Muscle of leg (tissue), 11 donors: ENCODE results near the gene SPRED2. TPM values are rescaled to one million over a fixed set of nuclear protein-coding genes. Genes with fewer than 3 reads are reported as not detected.

Experiments used
- DNase-seq: peaks from one replicate; pipeline ENCODE4 v3.0.0; 2013
- H3K27ac ChIP-seq: one replicate; pipeline ENCODE4 v1.5.1; 2013; ENCODE audit warnings: mild to moderate bottlenecking, low read length, control low read depth
- H3K27me3 ChIP-seq: one replicate; pipeline ENCODE4 v1.6.1; 2013; ENCODE audit warnings: low read length; ENCODE audit not compliant: control insufficient read depth, insufficient read depth
- H3K36me3 ChIP-seq: one replicate; pipeline ENCODE4 v1.6.1; 2013; ENCODE audit warnings: low read length; ENCODE audit not compliant: control insufficient read depth, insufficient read depth
- H3K4me1 ChIP-seq: one replicate; pipeline ENCODE4 v1.6.1; 2013; ENCODE audit warnings: low read length; ENCODE audit not compliant: control insufficient read depth, insufficient read depth
- H3K4me3 ChIP-seq: one replicate; pipeline ENCODE4 v1.5.1; 2013; ENCODE audit warnings: low read length, control low read depth
- H3K9me3 ChIP-seq: replicated peaks from 2 replicates; pipeline ENCODE4 v1.6.1; 2013; ENCODE audit warnings: low read depth, low read length; ENCODE audit not compliant: control insufficient read depth
- WGBS: methylation state at CpG from one replicate; pipeline ENCODE4 v1.1.5; 2013; ENCODE audit warnings: missing lambda C conversion rate; ENCODE audit not compliant: insufficient coverage; 5-methylcytosine and 5-hydroxymethylcytosine counted together
- polyA plus RNA-seq, 8 donors: library from polyadenylated mRNA; unstranded; fragments of 120-200 nt; gene quantifications; one replicate each; pipeline versions ENCODE4 v1.2.1 to v1.2.3, GENCODE V29; 2013; ENCODE audit warnings: inconsistent platforms in 1 of 8, low replicate concordance in 1 of 8; ENCODE audit not compliant: insufficient read length in 8 of 8, insufficient read depth in 1 of 8
- total RNA-seq: library from RNA; stranded (reverse); fragments of 120-200 nt; gene quantifications from one replicate; pipeline ENCODE4 v1.2.4, GENCODE V29; 2013

SPRED2 gene
- total and polyA plus RNA-seq, 9 donors = 10.7 to 51.3 (median 30.9) TPM

DNA sequence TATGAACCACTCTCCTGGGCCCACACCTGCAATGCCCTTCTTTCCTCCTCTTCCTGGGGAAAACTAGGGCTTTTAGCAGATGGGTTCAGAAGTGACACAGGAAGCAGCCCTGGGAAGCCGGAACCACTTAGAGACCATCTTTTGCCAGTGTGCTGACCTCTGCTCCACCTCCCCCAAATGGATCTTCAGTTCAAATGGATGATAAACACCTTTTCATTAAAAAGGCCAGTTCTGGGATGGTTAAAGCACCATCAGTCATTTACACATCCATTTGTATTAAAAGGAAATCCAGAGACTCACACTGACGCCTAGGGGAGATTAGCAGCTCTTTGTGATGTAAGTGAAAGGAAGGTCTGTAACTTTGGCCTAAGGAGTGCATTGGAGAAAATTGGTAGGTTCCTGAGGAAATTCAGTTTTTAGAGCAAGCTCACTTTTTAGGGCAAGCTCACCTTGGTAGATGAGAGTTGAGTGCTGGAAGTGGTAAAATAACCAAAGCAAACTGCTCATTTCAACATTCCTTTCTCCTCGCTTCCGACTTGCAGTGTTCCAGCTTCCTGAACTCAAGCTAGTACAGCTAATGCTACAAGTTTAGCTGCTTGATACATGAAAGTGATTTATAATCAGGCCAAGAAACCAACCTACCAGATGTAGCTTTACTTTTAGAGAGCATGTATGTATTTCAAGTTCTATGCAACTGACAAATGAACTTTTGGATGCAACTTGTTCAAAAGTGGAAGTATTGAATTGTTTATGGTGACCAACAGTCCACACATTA lies 157.1 kb downstream of the SPRED2 start:
- no CpG with 5 or more reads among the region's 4 CpGs for WGBS
- peak overlapping the region; percentile 38 for H3K27ac ChIP-seq
- DNase-seq = no peak
- peaks cover 3% of the 10 kb centered on the region for H3K36me3 ChIP-seq
- H3K4me3 ChIP-seq = no peak overlapping the region
- no peaks in the 10 kb centered on the region for H3K9me3 ChIP-seq
- H3K4me1 ChIP-seq = peaks cover 31% of the 10 kb centered on the region
- no peaks in the 10 kb centered on the region for H3K27me3 ChIP-seq

DNA sequence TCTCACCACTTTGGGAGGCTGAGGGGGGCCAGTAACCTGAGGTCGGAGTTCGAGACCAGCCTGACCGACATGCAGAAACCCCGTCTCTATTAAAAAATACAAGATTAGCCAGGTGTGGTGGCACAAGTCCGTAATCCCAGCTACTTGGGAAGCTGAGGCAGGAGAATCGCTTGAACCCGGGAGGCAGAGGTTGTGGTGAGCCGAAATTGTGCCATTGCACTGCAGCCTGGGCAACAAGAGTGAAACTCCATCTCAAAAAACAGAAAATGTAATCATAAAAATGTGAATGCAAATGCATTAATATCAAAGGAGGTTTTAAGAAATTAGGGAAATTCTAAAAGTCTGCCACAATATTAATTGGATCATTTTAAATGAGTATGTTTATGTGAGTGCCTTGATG lies 159.1 kb downstream of the SPRED2 start:
- peaks cover 18% of the 10 kb centered on the region for H3K4me1 ChIP-seq
- 96% methylated on average over 3 of the region's 8 CpGs for WGBS
- DNase-seq = no peak
- H3K27me3 ChIP-seq = no peaks in the 10 kb centered on the region
- no peak overlapping the region for H3K27ac ChIP-seq
- no peak overlapping the region for H3K4me3 ChIP-seq
- no peaks in the 10 kb centered on the region for H3K9me3 ChIP-seq
- peaks cover 3% of the 10 kb centered on the region for H3K36me3 ChIP-seq

DNA sequence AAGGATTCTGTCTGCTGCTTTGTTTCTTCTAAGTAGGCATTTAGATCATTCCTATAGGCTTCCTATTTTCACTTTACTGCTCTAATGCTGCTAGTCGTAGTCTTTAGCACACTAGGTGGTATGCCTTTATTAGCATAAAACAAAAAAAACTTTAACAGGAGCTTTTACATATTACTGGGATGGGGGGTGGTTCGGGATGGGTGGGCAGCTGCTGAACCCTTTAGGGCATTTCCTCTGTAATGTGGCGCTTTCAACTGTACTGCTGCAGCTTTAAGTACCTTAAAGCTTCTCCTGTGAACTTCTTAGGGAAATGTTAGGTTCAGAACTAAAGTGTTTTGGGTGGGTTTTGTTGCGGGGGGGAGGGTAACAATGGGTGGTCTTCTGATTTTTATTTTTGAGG lies 163.4 kb downstream of the SPRED2 start:
- H3K36me3 ChIP-seq = peaks cover 19% of the 10 kb centered on the region
- no peaks in the 10 kb centered on the region for H3K9me3 ChIP-seq
- H3K27me3 ChIP-seq = no peaks in the 10 kb centered on the region
- no peak for DNase-seq
- H3K27ac ChIP-seq = no peak overlapping the region
- H3K4me1 ChIP-seq = peaks cover 2% of the 10 kb centered on the region
- 86% methylated on average over 2 of the region's 4 CpGs for WGBS
- H3K4me3 ChIP-seq = no peak overlapping the region

DNA sequence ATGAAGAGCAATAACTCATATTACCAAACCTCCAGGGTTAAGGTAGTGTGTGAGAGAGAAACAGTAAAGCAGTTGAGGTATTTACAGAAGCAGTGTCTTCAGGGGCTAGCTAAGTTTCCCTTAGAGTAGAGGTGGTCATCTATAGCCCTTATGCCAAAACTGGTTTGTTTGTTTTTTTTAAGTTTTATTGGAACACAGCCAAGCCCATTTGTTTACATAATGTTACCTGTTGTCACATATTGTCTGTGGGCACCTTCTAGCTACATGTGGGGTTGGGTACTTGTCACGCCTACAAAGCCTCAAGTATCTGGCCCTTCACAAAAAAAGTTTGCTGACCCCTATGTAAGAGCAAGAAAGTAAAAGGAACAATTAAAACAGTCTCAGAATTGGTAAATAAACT lies 165.4 kb downstream of the SPRED2 start:
- H3K36me3 ChIP-seq = peaks cover 18% of the 10 kb centered on the region
- H3K4me1 ChIP-seq = peaks cover 2% of the 10 kb centered on the region
- H3K27ac ChIP-seq = no peak overlapping the region
- no peak overlapping the region for H3K4me3 ChIP-seq
- WGBS = no CpG with 5 or more reads among the region's 1 CpG
- DNase-seq = no peak
- no peaks in the 10 kb centered on the region for H3K9me3 ChIP-seq
- H3K27me3 ChIP-seq = no peaks in the 10 kb centered on the region

DNA sequence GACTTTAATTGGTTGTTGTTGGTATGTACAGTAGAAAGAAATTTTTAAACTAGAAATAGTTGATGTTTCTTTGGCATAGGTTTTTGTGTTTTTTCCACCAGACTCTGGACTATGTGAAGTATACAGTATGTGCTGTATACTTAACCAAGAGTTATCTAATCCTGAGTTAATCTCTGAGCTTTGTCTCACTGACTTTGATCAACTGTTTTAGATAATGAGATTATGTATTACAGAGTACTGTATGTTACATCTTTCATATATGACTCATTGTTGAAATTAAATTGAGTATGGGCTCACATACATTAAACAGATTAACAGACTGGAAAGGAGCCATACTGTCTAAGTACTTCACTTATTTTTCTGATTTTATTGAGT lies 166.7 kb downstream of the SPRED2 start:
- Histone ChIP-seq H3K9me3 (no peaks in the 10 kb centered on the region), H3K27me3 (no peaks in the 10 kb centered on the region), H3K36me3 (peaks cover 18% of the 10 kb centered on the region), H3K27ac (no peak overlapping the region), H3K4me1 (peaks cover 2% of the 10 kb centered on the region), H3K4me3 (no peak overlapping the region)
- no peak for DNase-seq

DNA sequence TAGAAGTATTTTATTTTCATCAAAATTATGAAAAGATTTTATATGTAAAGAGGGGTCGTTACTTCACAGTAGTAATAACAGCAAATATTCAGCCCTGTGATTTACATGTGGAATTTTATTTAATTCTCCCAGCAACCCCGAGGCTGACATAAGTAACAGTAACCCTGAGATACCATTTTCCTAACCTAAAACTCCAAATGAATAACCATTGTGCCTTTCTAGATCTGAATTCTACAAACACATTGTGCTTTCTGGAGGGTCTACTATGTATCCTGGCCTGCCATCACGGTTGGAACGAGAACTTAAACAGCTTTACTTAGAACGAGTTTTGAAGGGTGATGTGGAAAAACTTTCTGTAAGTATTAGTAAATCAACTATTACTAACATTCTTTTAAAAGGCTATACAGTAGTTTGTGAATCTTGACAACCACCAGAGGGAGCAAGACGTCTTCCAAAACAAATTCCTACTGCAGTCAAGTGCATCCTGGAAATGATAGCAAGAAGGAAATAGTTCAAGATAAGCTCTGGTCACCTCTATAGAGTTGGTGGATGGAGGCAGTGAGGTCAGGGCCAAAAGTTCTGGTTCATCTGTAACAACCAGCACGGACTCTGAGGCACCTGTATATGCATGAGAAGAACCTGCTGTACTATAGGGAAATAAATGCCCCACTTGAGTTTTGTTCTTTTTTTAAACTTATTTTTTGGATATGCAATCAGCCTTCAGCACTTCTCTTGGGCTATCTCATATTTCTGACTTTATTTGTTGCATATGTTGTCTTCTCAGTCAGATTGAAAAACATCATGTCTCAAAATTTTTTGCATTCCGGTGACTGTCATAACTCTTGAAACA lies 167.4 kb downstream of the SPRED2 start:
- Histone ChIP-seq H3K4me1 (peaks cover 2% of the 10 kb centered on the region), H3K9me3 (no peaks in the 10 kb centered on the region), H3K27me3 (no peaks in the 10 kb centered on the region), H3K27ac (no peak overlapping the region), H3K4me3 (no peak overlapping the region), H3K36me3 (peaks cover 18% of the 10 kb centered on the region)
- DNase-seq = peak; percentile 91
- no CpG with 5 or more reads among the region's 8 CpGs for WGBS

DNA sequence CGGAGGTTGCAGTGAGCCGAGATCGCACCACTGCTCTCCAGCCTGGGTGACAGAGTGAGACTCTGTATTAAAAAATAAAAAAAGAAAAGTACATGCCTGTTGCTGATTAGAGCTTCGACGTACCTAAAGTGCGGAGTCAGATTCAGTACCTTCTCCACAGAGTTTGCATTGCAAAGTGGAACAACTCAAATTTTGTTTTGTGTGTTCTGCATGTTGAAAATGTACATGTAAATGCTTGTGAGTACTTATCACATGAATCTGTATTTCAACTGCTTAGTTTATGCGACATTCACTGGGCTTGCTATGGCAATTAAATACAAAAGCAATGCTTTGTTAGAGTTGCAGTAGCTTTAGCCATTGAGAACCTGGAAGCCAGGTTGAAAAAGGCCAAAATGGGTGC lies 168.4 kb downstream of the SPRED2 start:
- Histone ChIP-seq H3K27ac (no peak overlapping the region), H3K9me3 (no peaks in the 10 kb centered on the region), H3K27me3 (no peaks in the 10 kb centered on the region), H3K4me3 (no peak overlapping the region), H3K4me1 (peaks cover 2% of the 10 kb centered on the region), H3K36me3 (peaks cover 24% of the 10 kb centered on the region)
- WGBS = 99% methylated on average over 7 of the region's 7 CpGs
- DNase-seq = no peak

DNA sequence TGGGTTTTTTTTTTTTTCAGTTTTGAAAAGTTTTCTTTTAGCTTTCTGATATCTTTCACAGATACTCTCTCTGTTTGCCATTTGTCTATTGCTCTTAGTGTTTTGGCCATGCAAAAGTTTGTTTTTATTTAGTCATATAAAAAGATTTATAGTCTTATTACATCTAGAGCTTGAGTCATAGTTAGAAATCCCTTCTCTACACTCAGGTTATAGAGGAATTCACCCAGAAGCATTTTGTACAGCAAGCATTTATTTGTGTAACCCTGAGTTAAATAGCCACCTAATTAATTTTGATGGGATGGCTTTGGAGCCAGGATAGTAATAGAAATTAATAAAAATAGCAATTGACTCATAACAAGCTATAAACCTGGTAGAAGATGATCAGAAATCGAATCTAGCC lies 169.1 kb downstream of the SPRED2 start:
- Histone ChIP-seq H3K9me3 (no peaks in the 10 kb centered on the region), H3K4me3 (no peak overlapping the region), H3K27ac (no peak overlapping the region), H3K27me3 (no peaks in the 10 kb centered on the region), H3K4me1 (peaks cover 2% of the 10 kb centered on the region), H3K36me3 (peaks cover 26% of the 10 kb centered on the region)
- no CpG with 5 or more reads among the region's 1 CpG for WGBS
- no peak for DNase-seq

DNA sequence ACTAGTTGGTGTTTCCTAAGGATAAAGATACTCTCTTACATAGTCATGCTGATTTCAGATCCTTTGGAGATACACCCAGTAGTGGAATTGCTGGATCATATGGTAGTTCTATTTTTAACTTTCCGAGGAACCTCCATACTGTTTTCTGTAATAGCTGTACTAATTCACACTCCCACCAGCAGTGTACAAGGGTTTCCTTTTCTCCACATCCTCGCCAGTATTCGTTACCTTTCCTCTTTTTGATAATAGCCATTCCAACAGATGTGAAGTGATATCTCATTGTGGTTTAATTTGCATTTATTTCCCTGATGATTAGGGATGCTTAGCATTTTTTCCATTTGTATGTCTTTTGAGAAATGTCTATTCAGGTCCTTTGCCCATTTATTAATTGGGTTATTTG lies 170.7 kb downstream of the SPRED2 start:
- peaks cover 21% of the 10 kb centered on the region for H3K36me3 ChIP-seq
- H3K4me1 ChIP-seq = peaks cover 2% of the 10 kb centered on the region
- DNase-seq = no peak
- no peaks in the 10 kb centered on the region for H3K9me3 ChIP-seq
- WGBS = no CpG with 5 or more reads among the region's 3 CpGs
- no peak overlapping the region for H3K27ac ChIP-seq
- H3K27me3 ChIP-seq = no peaks in the 10 kb centered on the region
- H3K4me3 ChIP-seq = no peak overlapping the region
